DND-41 (cell line): ENCODE data around the gene TMED10.

ENCODE experiments used
- ATAC-seq: fragments of 200-7000 bp; cut with Tn5 transposase; 3 replicates; pipeline ENCODE4 v1.9.1; 2021; ENCODE audit warnings: low read depth; ENCODE audit not compliant: insufficient read depth
- DNase-seq: peaks from one replicate; pipeline ENCODE4 v3.0.0-alpha.2; 2020
- H2AFZ ChIP-seq: 2 replicates; pipeline ENCODE4 v1.6.0; 2012; ENCODE audit warnings: low read depth, low read length
- H3K27ac ChIP-seq: 2 replicates; pipeline ENCODE4 v1.5.1; 2012; ENCODE audit warnings: low read length, inconsistent platforms
- H3K27me3 ChIP-seq: fragments of 200-600 bp; sonication (generic); 2 replicates; pipeline ENCODE4 v1.6.0; 2012; ENCODE audit warnings: low read length, mild to moderate bottlenecking, inconsistent platforms; ENCODE audit not compliant: insufficient read depth, poor library complexity
- H3K36me3 ChIP-seq: 2 replicates; pipeline ENCODE4 v1.5.1; 2012; ENCODE audit warnings: low read length, inconsistent platforms; ENCODE audit not compliant: insufficient read depth
- H3K4me1 ChIP-seq: 2 replicates; pipeline ENCODE4 v1.5.1; 2012; ENCODE audit warnings: mild to moderate bottlenecking, low read length; ENCODE audit not compliant: insufficient read depth
- H3K4me2 ChIP-seq: 2 replicates; pipeline ENCODE4 v1.6.0; 2012; ENCODE audit warnings: mild to moderate bottlenecking, moderate library complexity, low read length, inconsistent platforms; ENCODE audit not compliant: insufficient read depth
- H3K4me3 ChIP-seq, 2 experiments: fragments of 200-600 bp in 1 of 2; shearing (Covaris generic) in 1 of 2; 2 replicates each; pipeline ENCODE4 v1.5.1; 2012 to 2016; ENCODE audit warnings: inconsistent platforms in 2 of 2, low read length in 2 of 2, mild to moderate bottlenecking in 2 of 2, low read depth in 1 of 2, moderate library complexity in 1 of 2
- H3K79me2 ChIP-seq: 2 replicates; pipeline ENCODE4 v1.6.0; 2012; ENCODE audit warnings: low read length, inconsistent platforms; ENCODE audit not compliant: insufficient read depth
- H3K9ac ChIP-seq: 2 replicates; pipeline ENCODE4 v1.6.0; 2012; ENCODE audit warnings: low read depth, mild to moderate bottlenecking, inconsistent platforms, low read length, moderate library complexity
- H3K9me3 ChIP-seq: 2 replicates; pipeline ENCODE4 v1.5.1; 2012; ENCODE audit warnings: low read length, moderate library complexity, mild to moderate bottlenecking, inconsistent platforms; ENCODE audit not compliant: insufficient read depth, severe bottlenecking
- H4K20me1 ChIP-seq: 2 replicates; pipeline ENCODE4 v1.6.0; 2012; ENCODE audit warnings: low read length; ENCODE audit not compliant: insufficient read depth
- CTCF ChIP-seq: IDR thresholded peaks from 2 replicates; pipeline ENCODE4 v1.5.1; 2012; ENCODE audit warnings: borderline replicate concordance, low read length, moderate library complexity, mild to moderate bottlenecking; ENCODE audit not compliant: poor library complexity, severe bottlenecking; ENCODE audit errors: extremely low read depth
- EZH2 ChIP-seq: IDR thresholded peaks from 3 replicates; pipeline ENCODE4 v1.6.1; 2012; ENCODE audit warnings: borderline replicate concordance, low read depth, mild to moderate bottlenecking, moderate library complexity, low read length, inconsistent platforms; ENCODE audit not compliant: severe bottlenecking

TMED10 gene

DNA sequence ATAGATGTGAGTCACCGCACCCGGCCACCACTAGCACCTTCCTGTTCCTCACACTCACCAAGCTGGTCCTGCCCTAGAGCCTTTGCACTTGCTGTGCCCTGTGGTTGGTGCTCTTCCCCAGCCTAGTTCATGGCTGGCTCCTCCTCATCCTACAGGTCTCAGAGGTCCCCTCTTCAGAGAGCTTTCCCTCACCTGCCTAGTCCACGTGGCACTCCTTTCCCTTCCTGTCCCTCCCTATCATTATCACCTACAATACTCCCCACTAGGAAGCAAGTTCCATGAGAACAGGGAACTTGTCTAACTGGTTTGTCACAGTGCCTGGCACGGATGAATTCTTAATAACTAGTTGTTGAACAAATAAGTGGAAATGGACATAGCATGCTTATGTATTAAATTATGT, 24.0 kb upstream of the TMED10 start:
- H3K79me2 ChIP-seq: no peaks in the 10 kb centered on the region
- no peak overlapping the region for H3K27ac ChIP-seq
- H3K9me3 ChIP-seq: no peaks in the 10 kb centered on the region
- H2AFZ ChIP-seq: no peak overlapping the region
- no peak overlapping the region for H3K9ac ChIP-seq
- ATAC-seq: no peak
- no peak for DNase-seq
- H3K36me3 ChIP-seq: no peaks in the 10 kb centered on the region
- no peak overlapping the region for H3K4me2 ChIP-seq
- no peaks in the 10 kb centered on the region for H3K4me1 ChIP-seq
- H3K27me3 ChIP-seq: no peaks in the 10 kb centered on the region
- no peaks in the 10 kb centered on the region for H4K20me1 ChIP-seq
- no peak for TF ChIP-seq CTCF
- H3K4me3 ChIP-seq: no peak overlapping the region

DNA sequence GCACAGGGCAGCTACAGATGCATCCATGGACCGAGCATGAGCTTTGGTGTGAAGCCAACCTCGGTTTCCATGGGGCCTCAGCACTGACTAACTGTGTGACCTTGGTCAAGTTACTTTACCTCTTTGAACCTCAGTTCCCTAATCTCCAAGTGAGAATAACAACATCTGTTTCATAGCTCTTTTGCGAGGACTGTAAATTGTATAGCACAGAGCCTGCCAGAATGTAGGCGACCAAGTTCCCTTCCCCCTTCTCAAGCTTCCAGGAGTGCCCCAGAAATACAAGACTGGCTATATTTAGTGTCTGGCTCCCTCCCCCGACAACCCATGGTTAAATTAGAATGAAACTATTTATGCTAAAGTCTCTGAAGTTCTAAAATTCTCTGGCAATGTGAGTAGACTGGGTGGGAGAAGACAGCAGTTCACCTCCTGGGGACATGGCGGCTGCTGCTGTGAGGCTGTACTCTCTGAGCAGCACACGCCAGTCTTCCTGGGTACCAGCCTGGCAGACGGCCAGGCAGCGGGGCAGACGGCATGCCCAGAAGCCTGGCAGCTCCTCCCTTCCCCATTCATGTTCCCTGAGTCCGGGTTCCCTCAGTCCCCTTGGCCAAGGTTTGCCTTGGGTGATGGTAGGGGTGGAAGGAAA, 22.0 kb upstream of the TMED10 start:
- H2AFZ ChIP-seq: no peak overlapping the region
- no peak overlapping the region for H3K4me3 ChIP-seq
- no peak for DNase-seq

DNA sequence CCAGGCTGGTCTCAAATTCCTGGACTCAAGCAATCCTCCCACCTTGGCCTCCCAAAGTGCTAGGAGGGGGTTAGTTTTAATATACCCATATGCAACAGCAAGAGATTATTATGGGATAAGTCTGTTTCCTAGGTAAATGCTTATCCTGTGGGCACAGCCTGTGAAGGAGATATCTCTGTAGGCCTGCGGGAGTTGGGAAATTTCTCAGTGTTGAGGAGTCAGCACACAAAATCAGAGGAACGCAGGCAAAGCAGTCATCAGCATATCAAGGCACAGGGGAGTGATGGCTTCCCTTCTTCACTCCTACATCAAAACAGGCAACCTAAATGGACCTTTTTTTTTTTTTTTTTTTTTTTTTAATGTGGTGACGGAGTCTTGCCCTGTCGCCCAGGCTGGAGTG, 20.9 kb upstream of the TMED10 start:
- Histone ChIP-seq H3K9ac (no peak overlapping the region), H3K27ac (no peak overlapping the region), H2AFZ (no peak overlapping the region), H3K79me2 (no peaks in the 10 kb centered on the region), H3K36me3 (no peaks in the 10 kb centered on the region), H4K20me1 (no peaks in the 10 kb centered on the region), H3K27me3 (no peaks in the 10 kb centered on the region), H3K4me3 (no peak overlapping the region), H3K4me1 (no peaks in the 10 kb centered on the region), H3K9me3 (no peaks in the 10 kb centered on the region), H3K4me2 (no peak overlapping the region)
- no peak for DNase-seq
- no peak for TF ChIP-seq CTCF
- TF ChIP-seq EZH2: no peak
- no peak for ATAC-seq

More for the DNA sequence above, 22.0 kb upstream of the TMED10 start:
- no peak overlapping the region for H3K27ac ChIP-seq
- no peaks in the 10 kb centered on the region for H4K20me1 ChIP-seq
- no peaks in the 10 kb centered on the region for H3K79me2 ChIP-seq
- H3K9ac ChIP-seq: no peak overlapping the region
- no peaks in the 10 kb centered on the region for H3K9me3 ChIP-seq
- no peaks in the 10 kb centered on the region for H3K36me3 ChIP-seq
- no peak overlapping the region for H3K4me2 ChIP-seq
- no peak for ATAC-seq
- TF ChIP-seq EZH2: no peak
- TF ChIP-seq CTCF: no peak
- no peaks in the 10 kb centered on the region for H3K4me1 ChIP-seq
- H3K27me3 ChIP-seq: no peaks in the 10 kb centered on the region

GRCh38 chr14:75196468-75196867, 20.1 kb upstream of the TMED10 start:
- H2AFZ ChIP-seq: no peak overlapping the region
- H3K4me2 ChIP-seq: no peak overlapping the region

More at GRCh38 chr14:75196468-75196867, 20.1 kb upstream of the TMED10 start:
- Histone ChIP-seq H3K79me2 (no peaks in the 10 kb centered on the region), H3K4me3 (no peak overlapping the region), H3K9ac (no peak overlapping the region), H3K4me1 (no peaks in the 10 kb centered on the region), H3K27ac (no peak overlapping the region), H3K9me3 (no peaks in the 10 kb centered on the region), H4K20me1 (no peaks in the 10 kb centered on the region), H3K27me3 (no peaks in the 10 kb centered on the region), H3K36me3 (no peaks in the 10 kb centered on the region)
- no peak for DNase-seq
- TF ChIP-seq EZH2 (no peak), CTCF (no peak)
- no peak for ATAC-seq
